SK-N-SH (cell line): ENCODE results near the gene ATP2A2. TPM values are rescaled to one million over a fixed set of nuclear protein-coding genes. Genes with fewer than 3 reads are reported as not detected.

Source experiments
- CTCF ChIA-PET: fragments of 300-600, 350-600 bp; formaldehyde crosslinking; extraction: SDS; loops from one replicate; lab custom pipeline; 2021; lab: Yijun Ruan, JAX
- POLR2A ChIA-PET: fragments of 350-600 bp; sonication (Branson Sonifier 250); formaldehyde crosslinking; extraction: SDS; loops from one replicate; lab custom pipeline; 2020; ENCODE audit warnings: antibody characterized with exemption, inconsistent platforms; lab: Yijun Ruan, JAX
- DNase-seq: peaks from one replicate; pipeline ENCODE4 v3.0.0; 2012
- H2AFZ ChIP-seq: fragments of 200-600 bp; sonication (generic); 2 replicates; pipeline ENCODE4 v1.8.1; 2016; ENCODE audit warnings: antibody characterized with exemption, mild to moderate bottlenecking, low read depth
- H3F3A ChIP-seq: fragments of 200-600 bp; sonication (generic); replicated peaks from 2 replicates; pipeline ENCODE3; 2016; ENCODE audit warnings: antibody characterized with exemption, mild to moderate bottlenecking; ENCODE audit not compliant: insufficient read depth
- H3K27ac ChIP-seq, 2 experiments: fragments of 200-500 bp in 1 of 2; fragments of 200-600 bp in 1 of 2; sonication (Bioruptor generic) in 1 of 2; sonication (generic), shearing (Covaris generic) in 1 of 2; 2 replicates each; pipeline versions ENCODE4 v1.5.1 to v1.6.1; 2014 to 2016; ENCODE audit warnings: low read depth in 2 of 2, inconsistent platforms in 1 of 2, low read length in 1 of 2, mild to moderate bottlenecking in 1 of 2, mixed read lengths in 1 of 2
- H3K27me3 ChIP-seq: fragments of 200-600 bp; sonication (generic), shearing (Covaris generic); 2 replicates; pipeline ENCODE4 v1.6.1; 2016; ENCODE audit warnings: mixed run types; ENCODE audit not compliant: insufficient read depth
- H3K36me3 ChIP-seq, 2 experiments: fragments of 200-500 bp in 1 of 2; fragments of 200-600 bp in 1 of 2; sonication (Bioruptor generic) in 1 of 2; sonication (generic) in 1 of 2; replicated peaks in 1 of 2; 2 replicates each; pipeline versions ENCODE3 to v1.5.1; 2014 to 2016; ENCODE audit warnings: low read length in 1 of 2, mild to moderate bottlenecking in 1 of 2; ENCODE audit not compliant: insufficient read depth in 2 of 2, control insufficient read depth in 1 of 2
- H3K4me1 ChIP-seq, 2 experiments: fragments of 200-500 bp in 1 of 2; fragments of 200-600 bp in 1 of 2; sonication (Bioruptor generic) in 1 of 2; sonication (generic), shearing (Covaris generic) in 1 of 2; 2 replicates each; pipeline versions ENCODE4 v1.5.1 to v1.6.1; 2014 to 2016; ENCODE audit warnings: low read depth in 1 of 2, low read length in 1 of 2, mixed run types in 1 of 2; ENCODE audit not compliant: insufficient read depth in 2 of 2, control insufficient read depth in 1 of 2
- H3K4me2 ChIP-seq: fragments of 200-600 bp; sonication (generic), shearing (Covaris generic); 2 replicates; pipeline ENCODE4 v1.6.1; 2017; ENCODE audit warnings: mixed run types
- H3K4me3 ChIP-seq, 2 experiments: fragments of 200-500 bp in 1 of 2; fragments of 200-600 bp in 1 of 2; sonication (Bioruptor generic) in 1 of 2; sonication (generic), shearing (Covaris generic) in 1 of 2; 2 replicates each; pipeline versions ENCODE4 v1.5.1 to v1.8.1; 2014 to 2016; ENCODE audit warnings: low read depth in 2 of 2, inconsistent platforms in 1 of 2, low read length in 1 of 2, mild to moderate bottlenecking in 1 of 2, mixed read lengths in 1 of 2, moderate library complexity in 1 of 2
- H3K79me2 ChIP-seq: fragments of 200-600 bp; sonication (generic); 2 replicates; pipeline ENCODE4 v1.8.1; 2017; ENCODE audit warnings: mild to moderate bottlenecking; ENCODE audit not compliant: insufficient read depth
- H3K9ac ChIP-seq: fragments of 200-600 bp; sonication (generic); 2 replicates; pipeline ENCODE4 v1.6.1; 2017; ENCODE audit warnings: mixed run types
- H3K9me2 ChIP-seq: fragments of 200-600 bp; sonication (generic); 2 replicates; pipeline ENCODE4 v1.6.1; 2017; ENCODE audit warnings: mixed run types
- H3K9me3 ChIP-seq: fragments of 200-600 bp; sonication (generic); 2 replicates; pipeline ENCODE4 v1.6.1; 2017; ENCODE audit warnings: mixed run types, mild to moderate bottlenecking, moderate library complexity
- H4K20me1 ChIP-seq: fragments of 200-600 bp; sonication (generic); 2 replicates; pipeline ENCODE4 v1.6.1; 2017; ENCODE audit warnings: mild to moderate bottlenecking, mixed run types; ENCODE audit not compliant: insufficient read depth
- CHD2 ChIP-seq: fragments of 150-350 bp; IDR thresholded peaks from 2 replicates; pipeline ENCODE4 v1.6.1; 2018; ENCODE audit warnings: low read length; ENCODE audit not compliant: partially characterized antibody
- ELF1 ChIP-seq: IDR thresholded peaks from 2 replicates; pipeline ENCODE4 v1.4.0; 2012
- EZH2phosphoT487 ChIP-seq: fragments of 200-600 bp; sonication (generic); IDR thresholded peaks from 2 replicates; pipeline ENCODE4 v1.6.1; 2017; ENCODE audit warnings: low read depth, mixed run types, mild to moderate bottlenecking, antibody characterized with exemption, moderate library complexity, borderline replicate concordance
- FOXJ3 ChIP-seq: sonication (generic); formaldehyde crosslinking; IDR thresholded peaks from 2 replicates; pipeline ENCODE4 v1.5.1; 2020; ENCODE audit warnings: mild to moderate bottlenecking, missing genetic modification reagents
- GABPA ChIP-seq: IDR thresholded peaks from 2 replicates; pipeline ENCODE4 v1.4.0; 2012; ENCODE audit warnings: low read depth, mild to moderate bottlenecking
- JUND ChIP-seq: IDR thresholded peaks from 2 replicates; pipeline ENCODE4 v1.4.0; 2012
- MXI1 ChIP-seq: IDR thresholded peaks from 2 replicates; pipeline ENCODE4 v1.6.1; 2012; ENCODE audit warnings: mild to moderate bottlenecking, low read depth, low read length, improper control_type of control experiment
- NFIC ChIP-seq: IDR thresholded peaks from 2 replicates; pipeline ENCODE4 v1.4.0; 2012; ENCODE audit warnings: borderline replicate concordance
- RCOR1 ChIP-seq: fragments of 150-350 bp; IDR thresholded peaks from 2 replicates; pipeline ENCODE4 v1.6.1; 2017; ENCODE audit warnings: antibody characterized with exemption, low read length
- SIN3A ChIP-seq: IDR thresholded peaks from 2 replicates; pipeline ENCODE4 v1.6.1; 2012; ENCODE audit warnings: low read depth, mild to moderate bottlenecking, low read length, moderate library complexity, borderline replicate concordance
- SMC3 ChIP-seq: IDR thresholded peaks from 2 replicates; pipeline ENCODE4 v1.6.1; 2012; ENCODE audit warnings: low read depth, low read length, improper control_type of control experiment
- TCF12 ChIP-seq: IDR thresholded peaks from 2 replicates; pipeline ENCODE4 v1.4.0; 2012
- TEAD4 ChIP-seq: IDR thresholded peaks from 2 replicates; pipeline ENCODE4 v1.4.0; 2012; ENCODE audit warnings: mild to moderate bottlenecking, borderline replicate concordance; ENCODE audit not compliant: insufficient read depth
- YY1 ChIP-seq: IDR thresholded peaks from 2 replicates; pipeline ENCODE4 v1.4.0; 2012; ENCODE audit warnings: low read depth, mild to moderate bottlenecking
- WGBS: methylation state at CpG from one replicate; pipeline ENCODE4 v1.1.6; 2017; ENCODE audit warnings: low lambda C conversion rate; 5-methylcytosine and 5-hydroxymethylcytosine counted together
- polyA plus RNA-seq, 3 experiments: library from polyadenylated mRNA; depleted of rRNA; stranded (reverse); fragments of >200 nt; gene quantifications; 2 replicates each; pipeline ENCODE4 v1.2.3, GENCODE V29; 2012
- TF ChIP-seq, protein P1 (sequence below): IDR thresholded peaks from 2 replicates; pipeline ENCODE4 v1.4.0; 2012; ENCODE audit warnings: low read depth, borderline replicate concordance
- TF ChIP-seq, protein P2 (sequence below): fragments of 150-350 bp; IDR thresholded peaks from 2 replicates; pipeline ENCODE4 v1.6.1; 2016; ENCODE audit warnings: mild to moderate bottlenecking, low read depth, low read length
- TF ChIP-seq, protein P3 (sequence below): IDR thresholded peaks from 2 replicates; pipeline ENCODE4; 2012
- TF ChIP-seq, protein P4 (sequence below): IDR thresholded peaks from 2 replicates; pipeline ENCODE4 v1.4.0; 2012; ENCODE audit warnings: low read depth

The ATP2A2 gene
- polyA plus RNA-seq, 1 of the 3 experiments (the other 2 are of a cell fraction) = 120 TPM

DNA sequence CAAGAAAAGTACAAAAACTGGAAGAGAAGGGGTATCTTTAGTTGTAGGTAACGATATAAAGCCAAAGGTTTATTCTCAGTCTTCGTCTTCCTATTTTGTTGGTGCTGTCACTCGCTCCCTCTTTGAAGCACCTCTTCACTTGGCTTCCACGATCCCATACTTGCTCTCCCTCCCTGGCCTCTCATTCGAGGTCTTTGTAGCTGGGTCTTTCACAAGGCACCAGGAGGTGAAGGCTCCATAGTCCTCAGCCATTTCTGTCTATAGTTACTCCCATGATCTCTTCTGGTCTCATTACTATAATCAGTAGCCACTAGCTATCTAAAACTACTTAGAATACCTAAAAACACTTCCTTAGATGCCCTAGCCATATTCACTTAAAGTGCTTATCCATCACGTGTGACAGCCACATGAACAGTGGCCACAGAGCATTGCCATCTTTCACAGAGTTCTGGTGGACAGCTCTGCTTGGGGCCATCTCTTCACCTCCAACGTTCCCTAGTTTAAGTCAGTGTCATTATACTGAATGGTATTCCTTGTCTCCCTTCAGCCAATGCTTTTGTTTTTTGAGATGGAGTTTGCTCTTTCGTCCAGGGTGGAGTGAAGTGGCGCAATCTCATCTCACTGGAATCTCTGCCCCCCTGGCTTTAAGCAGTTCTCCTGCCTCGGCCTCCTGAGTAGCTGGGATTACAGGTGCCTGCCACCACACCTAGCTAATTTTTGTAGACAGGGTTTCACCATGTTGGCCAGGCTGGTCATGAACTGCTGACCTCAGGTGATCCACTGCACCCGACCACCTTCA lies 57.1 kb downstream of the ATP2A2 start:
- Histone ChIP-seq H4K20me1 (peaks cover 4% of the 10 kb centered on the region; the same call in 1 of the 2 replicates), H3K79me2 (peaks cover 52% of the 10 kb centered on the region), H3K36me3 (peaks cover 87 to 95% of the 10 kb centered on the region in 2 experiments), H2AFZ (no peak overlapping the region), H3F3A (peaks cover 8% of the 10 kb centered on the region), H3K4me1 (0 out of 4 replicates have a peak, but pooled peaks cover 0 to 7% of the 10 kb centered on the region in 2 experiments), H3K9ac (no peak overlapping the region), H3K27ac (no peak overlapping the region), H3K9me3 (no peaks in the 10 kb centered on the region), H3K27me3 (no peaks in the 10 kb centered on the region), H3K9me2 (no peaks in the 10 kb centered on the region), H3K4me3 (no peak overlapping the region), H3K4me2 (no peak overlapping the region)
- 95% methylated on average over 11 of the region's 11 CpGs for WGBS
- TF ChIP-seq, protein P1, sequence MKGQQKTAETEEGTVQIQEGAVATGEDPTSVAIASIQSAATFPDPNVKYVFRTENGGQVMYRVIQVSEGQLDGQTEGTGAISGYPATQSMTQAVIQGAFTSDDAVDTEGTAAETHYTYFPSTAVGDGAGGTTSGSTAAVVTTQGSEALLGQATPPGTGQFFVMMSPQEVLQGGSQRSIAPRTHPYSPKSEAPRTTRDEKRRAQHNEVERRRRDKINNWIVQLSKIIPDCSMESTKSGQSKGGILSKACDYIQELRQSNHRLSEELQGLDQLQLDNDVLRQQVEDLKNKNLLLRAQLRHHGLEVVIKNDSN = no peak
- TF ChIP-seq TCF12 (no peak), MXI1 (no peak), RCOR1 (no peak), SMC3 (no peak), FOXJ3 (CRISPR knock-in tag) (no peak), TEAD4 (no peak), GABPA (no peak), NFIC (no peak), CHD2 (no peak), SIN3A (no peak), EZH2phosphoT487 (no peak), JUND (no peak), YY1 (no peak), ELF1 (no peak)
- TF ChIP-seq, protein P2, sequence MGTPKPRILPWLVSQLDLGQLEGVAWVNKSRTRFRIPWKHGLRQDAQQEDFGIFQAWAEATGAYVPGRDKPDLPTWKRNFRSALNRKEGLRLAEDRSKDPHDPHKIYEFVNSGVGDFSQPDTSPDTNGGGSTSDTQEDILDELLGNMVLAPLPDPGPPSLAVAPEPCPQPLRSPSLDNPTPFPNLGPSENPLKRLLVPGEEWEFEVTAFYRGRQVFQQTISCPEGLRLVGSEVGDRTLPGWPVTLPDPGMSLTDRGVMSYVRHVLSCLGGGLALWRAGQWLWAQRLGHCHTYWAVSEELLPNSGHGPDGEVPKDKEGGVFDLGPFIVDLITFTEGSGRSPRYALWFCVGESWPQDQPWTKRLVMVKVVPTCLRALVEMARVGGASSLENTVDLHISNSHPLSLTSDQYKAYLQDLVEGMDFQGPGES = no peak
- TF ChIP-seq, protein P3, sequence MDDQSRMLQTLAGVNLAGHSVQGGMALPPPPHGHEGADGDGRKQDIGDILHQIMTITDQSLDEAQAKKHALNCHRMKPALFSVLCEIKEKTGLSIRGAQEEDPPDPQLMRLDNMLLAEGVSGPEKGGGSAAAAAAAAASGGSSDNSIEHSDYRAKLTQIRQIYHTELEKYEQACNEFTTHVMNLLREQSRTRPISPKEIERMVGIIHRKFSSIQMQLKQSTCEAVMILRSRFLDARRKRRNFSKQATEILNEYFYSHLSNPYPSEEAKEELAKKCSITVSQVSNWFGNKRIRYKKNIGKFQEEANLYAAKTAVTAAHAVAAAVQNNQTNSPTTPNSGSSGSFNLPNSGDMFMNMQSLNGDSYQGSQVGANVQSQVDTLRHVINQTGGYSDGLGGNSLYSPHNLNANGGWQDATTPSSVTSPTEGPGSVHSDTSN = no peak
- TF ChIP-seq, protein P4, sequence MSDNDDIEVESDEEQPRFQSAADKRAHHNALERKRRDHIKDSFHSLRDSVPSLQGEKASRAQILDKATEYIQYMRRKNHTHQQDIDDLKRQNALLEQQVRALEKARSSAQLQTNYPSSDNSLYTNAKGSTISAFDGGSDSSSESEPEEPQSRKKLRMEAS = no peak
- no peak for DNase-seq
- CTCF ChIA-PET = interaction anchor here (0.6 to 0.8 kb wide), 2 partner anchors 10 to 17 kb away, joined by 3 read pairs; no protein-coding TSS in a partner anchor
- POLR2A ChIA-PET = no interaction called here
